Adrenal gland (tissue), 12 donors: Measurements from ENCODE around the gene NFKBIB. TPM values are rescaled to one million over a fixed set of nuclear protein-coding genes. Genes with fewer than 3 reads are reported as not detected.

Experiments used
- DNase-seq, 7 donors: peaks; one replicate each; pipeline ENCODE4 v3.0.0-alpha.2; 2019 to 2020
- H3K27ac ChIP-seq, 5 donors: fragments of 200-600 bp; sonication (generic) in 4 of 5; 1 replicate in 3 of 5; 2 replicates in 2 of 5; pipeline versions ENCODE4 v1.5.1 to v1.8.0; 2016 to 2020; ENCODE audit warnings: mild to moderate bottlenecking in 1 of 5
- H3K27me3 ChIP-seq: fragments of 200-600 bp; 2 replicates; pipeline ENCODE4 v1.8.0; 2021
- H3K36me3 ChIP-seq, 2 donors: fragments of 200-600 bp; replicated peaks in 1 of 2; 1 replicate in 1 of 2; 2 replicates in 1 of 2; pipeline versions ENCODE4 v1.5.1 to v1.8.0; 2018 to 2022
- H3K4me1 ChIP-seq, 2 donors: fragments of 200-600 bp; replicated peaks in 1 of 2; 1 replicate in 1 of 2; 2 replicates in 1 of 2; pipeline versions ENCODE4 v1.5.1 to v1.8.0; 2018 to 2021
- H3K4me3 ChIP-seq, 4 donors: fragments of 200-600 bp; sonication (generic) in 3 of 4; one replicate each; pipeline ENCODE4 v1.5.1; 2016 to 2018
- H3K9me3 ChIP-seq, 3 donors: fragments of 200-600 bp; sonication (generic) in 1 of 3; replicated peaks in 1 of 3; 1 replicate in 2 of 3; 2 replicates in 1 of 3; pipeline versions ENCODE4 v1.5.1 to v1.8.0; 2016 to 2021
- POLR2A ChIP-seq, 2 donors: fragments of 450-650 bp; IDR thresholded peaks; one replicate each; pipeline ENCODE4 v1.6.1; 2017; ENCODE audit warnings: antibody characterized with exemption in 2 of 2, mild to moderate bottlenecking in 2 of 2, moderate library complexity in 1 of 2
- WGBS, 4 donors: extraction: QIAGEN DNeasy Blood & Tissue Kit in 2 of 4; methylation state at CpG; one replicate each; pipeline versions ENCODE4 v1.1.5 to v1.1.7; 2013 to 2017; 5-methylcytosine and 5-hydroxymethylcytosine counted together
- intact Hi-C, 2 donors: fragments of 100-400 bp; cut with DNase I; formaldehyde crosslinking; loops; one replicate each; pipeline versions ENCODE4 v1.14.1 to v1.15.0; 2022 to 2023
- polyA plus RNA-seq, 3 donors: library from polyadenylated mRNA; stranded (reverse); fragments of 200-250 nt in 2 of 3; fragments of 350-450 nt in 1 of 3; fragmentation: Illumina TruSeq in 1 of 3; extraction: RNeasy Lipid Tissue Mini Kit (QIAGEN cat#74804) in 1 of 3; gene quantifications; one replicate each; pipeline ENCODE4 v1.2.3, GENCODE V29; 2013 to 2014
- total RNA-seq, 9 donors: library from RNA; depleted of rRNA in 4 of 9; stranded (reverse); fragments of >200 nt in 4 of 9; fragments of 120-200 nt in 1 of 9; fragmentation: NEBNext Ultra II Directional in 1 of 9; extraction: Animal tissue kit (Norgen Biotek cat#: 25700) in 1 of 9; gene quantifications; one replicate each; pipeline versions ENCODE4 v1.1.0 to v1.2.4, GENCODE V29; 2013 to 2023
- TF ChIP-seq, protein P1 (sequence below), 6 experiments: fragments of 450-650 bp in 4 of 6; fragments of 200-600 bp in 2 of 6; sonication (generic) in 1 of 6; IDR thresholded peaks; 1 replicate in 5 of 6; 2 replicates in 1 of 6; pipeline versions ENCODE4 v1.5.1 to v1.8.0; 2016 to 2021; ENCODE audit warnings: antibody characterized with exemption in 6 of 6, mild to moderate bottlenecking in 2 of 6, moderate library complexity in 1 of 6
- donor health status: healthy with polysubstance abuse.
- donor health status: Bipolar disorder and iron deficiency.
- donor health status: DM: yes; HTN: yes; CAD: no.
- donor health status: DM: no; HTN: no; CAD: no.
- donor health status: DM: no; HTN: no; CAD: no.
- donor health status: DM: yes; HTN: yes; CAD: no.

NFKBIB gene
- total and polyA plus RNA-seq, 12 donors: 12.4 to 73.0 (median 31.7) TPM

DNA sequence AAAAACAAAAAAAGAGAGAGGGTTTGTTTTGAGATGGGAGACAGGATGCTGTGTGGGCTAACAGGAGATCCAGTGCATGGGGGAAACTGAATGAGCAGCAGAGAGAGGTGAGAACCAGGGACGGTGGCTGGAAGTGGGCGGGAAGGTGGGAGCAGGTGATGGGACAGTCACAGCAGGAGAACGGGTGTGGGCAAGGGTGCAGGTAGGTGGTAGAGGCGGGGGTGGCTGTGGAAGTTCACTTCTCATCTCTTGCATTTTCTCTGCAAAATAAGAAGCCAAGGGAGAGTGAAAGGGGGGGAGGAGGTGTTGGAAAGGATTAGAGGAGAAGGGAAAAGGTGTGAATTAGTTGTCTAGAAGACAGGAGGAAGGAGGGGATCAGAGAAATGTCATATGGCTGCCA is 53.9 kb downstream of the NFKBIB start:
- no peak for TF ChIP-seq POLR2A (IDR thresholded peaks at IDR 0.05)
- TF ChIP-seq, protein P1, sequence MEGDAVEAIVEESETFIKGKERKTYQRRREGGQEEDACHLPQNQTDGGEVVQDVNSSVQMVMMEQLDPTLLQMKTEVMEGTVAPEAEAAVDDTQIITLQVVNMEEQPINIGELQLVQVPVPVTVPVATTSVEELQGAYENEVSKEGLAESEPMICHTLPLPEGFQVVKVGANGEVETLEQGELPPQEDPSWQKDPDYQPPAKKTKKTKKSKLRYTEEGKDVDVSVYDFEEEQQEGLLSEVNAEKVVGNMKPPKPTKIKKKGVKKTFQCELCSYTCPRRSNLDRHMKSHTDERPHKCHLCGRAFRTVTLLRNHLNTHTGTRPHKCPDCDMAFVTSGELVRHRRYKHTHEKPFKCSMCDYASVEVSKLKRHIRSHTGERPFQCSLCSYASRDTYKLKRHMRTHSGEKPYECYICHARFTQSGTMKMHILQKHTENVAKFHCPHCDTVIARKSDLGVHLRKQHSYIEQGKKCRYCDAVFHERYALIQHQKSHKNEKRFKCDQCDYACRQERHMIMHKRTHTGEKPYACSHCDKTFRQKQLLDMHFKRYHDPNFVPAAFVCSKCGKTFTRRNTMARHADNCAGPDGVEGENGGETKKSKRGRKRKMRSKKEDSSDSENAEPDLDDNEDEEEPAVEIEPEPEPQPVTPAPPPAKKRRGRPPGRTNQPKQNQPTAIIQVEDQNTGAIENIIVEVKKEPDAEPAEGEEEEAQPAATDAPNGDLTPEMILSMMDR (IDR thresholded peaks at IDR 0.05): no peak
- Histone ChIP-seq H3K27ac (no peak overlapping the region), H3K4me1 (peaks cover 6 to 8% of the 10 kb centered on the region in 2 donors), H3K9me3 (no peaks in the 10 kb centered on the region), H3K4me3 (no peak overlapping the region), H3K36me3 (no peaks in the 10 kb centered on the region), H3K27me3 (no peaks in the 10 kb centered on the region)
- intact Hi-C loops: loop anchor here in 1 of 2 donors (10.0 kb wide), 1 partner anchor 439 kb away; no protein-coding TSS in a partner anchor
- DNase-seq: no peak
- 72 to 85% (median 77%) methylated on average over 4 of the region's 4 CpGs for WGBS, 4 donors

DNA sequence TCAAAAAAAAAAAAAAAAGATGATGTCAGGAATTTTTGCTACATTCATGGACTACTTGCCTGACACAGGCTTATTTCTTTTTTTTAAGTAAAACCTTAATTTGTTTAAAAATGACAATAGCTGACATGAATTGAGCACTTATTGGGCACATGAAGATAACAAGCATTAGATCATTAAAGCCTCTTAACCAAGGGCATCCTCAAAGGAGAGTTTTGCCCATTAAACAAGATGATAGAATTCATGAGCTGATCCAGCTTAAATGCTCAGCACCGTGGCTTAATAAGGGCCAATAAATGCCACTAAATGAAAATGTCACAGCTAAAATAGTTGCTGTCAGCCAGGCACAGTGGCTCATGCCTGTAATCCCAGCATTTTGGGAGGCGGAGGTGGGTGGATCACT is 56.5 kb downstream of the NFKBIB start:
- TF ChIP-seq, protein P1 (IDR thresholded peaks at IDR 0.05): no peak
- no peak for TF ChIP-seq POLR2A (IDR thresholded peaks at IDR 0.05)
- WGBS, 4 donors: 80 to 94% (median 88%) methylated on average over 2 of the region's 2 CpGs
- intact Hi-C loops: loop anchor here in 1 of 2 donors (10.0 kb wide), 1 partner anchor 441 kb away; no protein-coding TSS in a partner anchor
- Histone ChIP-seq H3K4me3 (no peak overlapping the region), H3K4me1 (no peaks in the 10 kb centered on the region), H3K9me3 (no peaks in the 10 kb centered on the region), H3K27me3 (no peaks in the 10 kb centered on the region), H3K36me3 (no peaks in the 10 kb centered on the region), H3K27ac (no peak overlapping the region)
- DNase-seq: no peak

DNA sequence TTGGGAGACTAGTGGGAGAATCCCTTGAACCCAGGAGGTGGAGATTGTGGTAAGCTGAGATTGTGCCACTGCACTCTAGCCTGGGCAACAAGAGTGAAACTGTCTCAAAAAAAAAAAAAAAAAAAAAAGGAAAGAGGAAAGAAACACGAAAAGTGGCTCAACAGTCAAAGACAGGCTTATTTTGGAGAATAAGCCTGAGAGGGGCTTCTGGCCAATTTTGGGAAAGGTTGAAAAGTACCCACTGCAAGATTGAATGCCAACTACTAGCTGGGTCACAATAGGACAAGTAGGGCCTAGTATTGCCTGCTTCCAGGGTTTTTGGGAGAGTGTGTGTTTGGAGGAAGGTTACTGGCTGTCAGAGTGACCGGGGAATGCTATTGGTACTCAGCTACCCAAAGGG is 58.5 kb downstream of the NFKBIB start:
- no peak for DNase-seq
- intact Hi-C loops: loop anchor here in 1 of 2 donors (10.0 kb wide), 1 partner anchor 444 kb away; no protein-coding TSS in a partner anchor
- H3K27me3 ChIP-seq: no peaks in the 10 kb centered on the region
- no peak overlapping the region for H3K27ac ChIP-seq
- H3K4me3 ChIP-seq: no peak overlapping the region
- no peaks in the 10 kb centered on the region for H3K4me1 ChIP-seq
- WGBS, 4 donors: 78 to 87% (median 86%) methylated on average over 2 of the region's 2 CpGs
- TF ChIP-seq, protein P1 (IDR thresholded peaks at IDR 0.05): no peak
- no peaks in the 10 kb centered on the region for H3K9me3 ChIP-seq
- no peaks in the 10 kb centered on the region for H3K36me3 ChIP-seq

Other genes starting within 250 kb of the NFKBIB start
- 1 to 10 TPM in 5 of 9 donors, under 1 TPM in 3, not detected in 1; 0.39 to 5.0 (median 3.3) TPM for gene CAPN12, start 155.5 kb upstream of the NFKBIB start, total RNA-seq
- gene CAPN12, start 155.5 kb upstream of the NFKBIB start, polyA plus RNA-seq: 10 to 100 TPM in 2 of 3 donors, under 1 TPM in 1; 0.68 to 23.1 (median 11.2) TPM
- gene LGALS7, start 126.5 kb upstream of the NFKBIB start, total RNA-seq: not detected
- gene LGALS7, start 126.5 kb upstream of the NFKBIB start, polyA plus RNA-seq: not detected
- under 1 TPM in 1 of 9 donors, not detected in 8; 0.33 TPM for gene LGALS7B, start 110.8 kb upstream of the NFKBIB start, total RNA-seq
- 1 to 10 TPM in 1 of 3 donors, not detected in 2; 1.0 TPM for gene LGALS7B, start 110.8 kb upstream of the NFKBIB start, polyA plus RNA-seq
- gene LGALS4, start 87.0 kb upstream of the NFKBIB start, total RNA-seq: 1 to 10 TPM in 2 of 9 donors, under 1 TPM in 2, not detected in 5; 0.30 to 3.1 (median 1.4) TPM
- 1 to 10 TPM in 2 of 3 donors, under 1 TPM in 1; 0.64 to 4.5 (median 1.5) TPM for gene LGALS4, start 87.0 kb upstream of the NFKBIB start, polyA plus RNA-seq
- gene ECH1, start 68.2 kb upstream of the NFKBIB start, total RNA-seq: 100 to 1,000 TPM; 161 to 570 (median 425) TPM
- 100 to 1,000 TPM; 308 to 701 (median 481) TPM for gene ECH1, start 68.2 kb upstream of the NFKBIB start, polyA plus RNA-seq
- 100 to 1,000 TPM; 133 to 295 (median 200) TPM for gene HNRNPL, start 50.0 kb upstream of the NFKBIB start, total RNA-seq
- 100 to 1,000 TPM; 195 to 241 (median 220) TPM for gene HNRNPL, start 50.0 kb upstream of the NFKBIB start, polyA plus RNA-seq
- 10 to 100 TPM in 1 of 9 donors, 1 to 10 TPM in 7, under 1 TPM in 1; 0.54 to 11.4 (median 4.8) TPM for gene RINL, start 21.7 kb upstream of the NFKBIB start, total RNA-seq
- gene RINL, start 21.7 kb upstream of the NFKBIB start, polyA plus RNA-seq: 10 to 100 TPM in 1 of 3 donors, 1 to 10 TPM in 2; 5.6 to 24.1 (median 7.1) TPM
- 100 to 1,000 TPM in 4 of 9 donors, 10 to 100 TPM in 5; 46.4 to 145 (median 70.4) TPM for gene SIRT2, start 351 bp upstream of the NFKBIB start, total RNA-seq
- gene SIRT2, start 351 bp upstream of the NFKBIB start, polyA plus RNA-seq: 10 to 100 TPM; 50.3 to 79.4 (median 51.1) TPM
- under 1 TPM in 3 of 9 donors, not detected in 6; 0.44 to 0.54 (median 0.47) TPM for gene CCER2, start 12.2 kb downstream of the NFKBIB start, total RNA-seq
- gene CCER2, start 12.2 kb downstream of the NFKBIB start, polyA plus RNA-seq: 1 to 10 TPM in 2 of 3 donors, under 1 TPM in 1; 0.15 to 4.4 (median 2.4) TPM
- 10 to 100 TPM; 20.2 to 41.4 (median 35.1) TPM for gene SARS2, start 30.8 kb downstream of the NFKBIB start, total RNA-seq
- gene SARS2, start 30.8 kb downstream of the NFKBIB start, polyA plus RNA-seq: 100 to 1,000 TPM in 2 of 3 donors, 1 to 10 TPM in 1; 9.1 to 116 (median 108) TPM
- gene MRPS12, start 31.0 kb downstream of the NFKBIB start, total RNA-seq: 10 to 100 TPM; 38.2 to 64.4 (median 45.2) TPM
- gene MRPS12, start 31.0 kb downstream of the NFKBIB start, polyA plus RNA-seq: 10 to 100 TPM; 14.6 to 27.0 (median 22.4) TPM
- 10 to 100 TPM in 4 of 9 donors, 1 to 10 TPM in 5; 4.1 to 18.7 (median 9.7) TPM for gene FBXO17, start 75.8 kb downstream of the NFKBIB start, total RNA-seq
- gene FBXO17, start 75.8 kb downstream of the NFKBIB start, polyA plus RNA-seq: 10 to 100 TPM in 1 of 3 donors, 1 to 10 TPM in 2; 4.7 to 12.1 (median 9.2) TPM
- gene FBXO27, start 132.6 kb downstream of the NFKBIB start, total RNA-seq: 10 to 100 TPM in 2 of 9 donors, 1 to 10 TPM in 7; 1.8 to 17.2 (median 3.6) TPM
- gene FBXO27, start 132.6 kb downstream of the NFKBIB start, polyA plus RNA-seq: 1 to 10 TPM; 1.1 to 2.3 (median 2.0) TPM
- gene ACP7, start 184.4 kb downstream of the NFKBIB start, total RNA-seq: not detected
- not detected for gene ACP7, start 184.4 kb downstream of the NFKBIB start, polyA plus RNA-seq
- 10 to 100 TPM in 8 of 9 donors, 1 to 10 TPM in 1; 7.5 to 61.0 (median 20.1) TPM for gene PAK4, start 225.8 kb downstream of the NFKBIB start, total RNA-seq
- 10 to 100 TPM in 2 of 3 donors, 1 to 10 TPM in 1; 7.2 to 33.1 (median 27.5) TPM for gene PAK4, start 225.8 kb downstream of the NFKBIB start, polyA plus RNA-seq